Right atrium auricular region (tissue), 2 donors: ENCODE results near the gene LRRC56. TPM values are rescaled to one million over a fixed set of nuclear protein-coding genes. Genes with fewer than 3 reads are reported as not detected.

Source experiments
- DNase-seq: peaks from one replicate; pipeline ENCODE4 v3.0.0-alpha.2; 2019; ENCODE audit warnings: low spot score
- H3K27ac ChIP-seq, 2 donors: fragments of 200-600 bp; sonication (generic); 1 replicate in 1 of 2; 2 replicates in 1 of 2; pipeline ENCODE4 v1.5.1; 2016 to 2019
- H3K27me3 ChIP-seq, 2 donors: fragments of 200-600 bp; sonication (generic); one replicate each; pipeline versions ENCODE4 v1.5.1 to v1.6.0; 2017 to 2019
- H3K36me3 ChIP-seq: fragments of 200-600 bp; sonication (generic); one replicate; pipeline ENCODE4 v1.5.1; 2016
- H3K4me1 ChIP-seq, 2 donors: fragments of 200-600 bp; sonication (generic); one replicate each; pipeline versions ENCODE4 v1.5.1 to v1.6.0; 2017 to 2019
- H3K4me3 ChIP-seq, 2 donors: fragments of 200-600 bp; sonication (generic); 1 replicate in 1 of 2; 2 replicates in 1 of 2; pipeline ENCODE4 v1.5.1; 2017 to 2019; ENCODE audit warnings: mild to moderate bottlenecking in 1 of 2, moderate library complexity in 1 of 2
- H3K9me3 ChIP-seq, 2 donors: fragments of 200-600 bp; sonication (generic); one replicate each; pipeline ENCODE4 v1.5.1; 2019
- CTCF ChIP-seq, 2 donors: fragments of 200-600 bp; sonication (generic); IDR thresholded peaks; one replicate each; pipeline ENCODE4 v1.5.1; 2019; ENCODE audit warnings: antibody characterized with exemption in 2 of 2
- total RNA-seq, 2 donors: library from RNA; depleted of rRNA; stranded (reverse); fragments of >200 nt; gene quantifications; one replicate each; pipeline ENCODE4 v1.1.0, GENCODE V29; 2016

Gene LRRC56
- total RNA-seq, 2 donors from 2014 or later, result 0.12 to 0.15 TPM

- TF ChIP-seq CTCF (IDR thresholded peaks at IDR 0.05), result no peak
- peaks cover 0 to 39% of the 10 kb centered on the region in 2 donors for H3K4me1 ChIP-seq
- peaks cover 25% of the 10 kb centered on the region for H3K36me3 ChIP-seq
- H3K4me3 ChIP-seq, result peak overlapping the region; percentile 70 to 88
- no peak for DNase-seq
- H3K27me3 ChIP-seq, result no peaks in the 10 kb centered on the region
- no peaks in the 10 kb centered on the region for H3K9me3 ChIP-seq
- H3K27ac ChIP-seq, result peak overlapping the region in 1 of 2 donors; percentile 73
Measured at GRCh38 chr11:535210-535518, 2.2 kb upstream of the LRRC56 start.

- Histone ChIP-seq H3K9me3 (no peaks in the 10 kb centered on the region), H3K27ac (peak within 1 kb of the TSS; percentile 73 to 82), H3K36me3 (peaks cover 25% of the 10 kb centered on the region), H3K27me3 (no peaks in the 10 kb centered on the region), H3K4me1 (peaks cover 0 to 39% of the 10 kb centered on the region in 2 donors), H3K4me3 (peak within 1 kb of the TSS; percentile 71 to 88)
- peak; percentile 95 for DNase-seq
- no peak for TF ChIP-seq CTCF (IDR thresholded peaks at IDR 0.05)
Measured at GRCh38 chr11:535519-536454, 1.5 kb upstream of the LRRC56 start, which contains the start of gene HRAS. TSS of gene HRAS (minus strand) at chr11:535576.

- TF ChIP-seq CTCF (IDR thresholded peaks at IDR 0.05), result no peak
- H3K27me3 ChIP-seq, result no peaks in the 10 kb centered on the region
- H3K4me3 ChIP-seq, result peak overlapping the region; percentile 26 to 88
- DNase-seq, result no peak
- H3K4me1 ChIP-seq, result peaks cover 0 to 39% of the 10 kb centered on the region in 2 donors
- no peak overlapping the region for H3K27ac ChIP-seq
- no peaks in the 10 kb centered on the region for H3K9me3 ChIP-seq
- peaks cover 11% of the 10 kb centered on the region for H3K36me3 ChIP-seq
Measured at GRCh38 chr11:537622-538430, 499 bp downstream of the LRRC56 start.

GRCh38 chr11:538431-539051 is 1.2 kb downstream of the LRRC56 start:
- peaks cover 0 to 33% of the 10 kb centered on the region in 2 donors for H3K4me1 ChIP-seq
- H3K36me3 ChIP-seq, result peaks cover 4% of the 10 kb centered on the region
- H3K27ac ChIP-seq, result no peak overlapping the region
- no peaks in the 10 kb centered on the region for H3K9me3 ChIP-seq
- no peak for TF ChIP-seq CTCF (IDR thresholded peaks at IDR 0.05)
- no peak overlapping the region for H3K4me3 ChIP-seq
- no peak for DNase-seq
- no peaks in the 10 kb centered on the region for H3K27me3 ChIP-seq

- H3K27ac ChIP-seq, result no peak overlapping the region
- no peak for DNase-seq
- peaks cover 0 to 20% of the 10 kb centered on the region in 2 donors for H3K4me1 ChIP-seq
- no peaks in the 10 kb centered on the region for H3K36me3 ChIP-seq
- no peaks in the 10 kb centered on the region for H3K27me3 ChIP-seq
- H3K9me3 ChIP-seq, result no peaks in the 10 kb centered on the region
- no peak for TF ChIP-seq CTCF (IDR thresholded peaks at IDR 0.05)
- H3K4me3 ChIP-seq, result no peak overlapping the region
Measured at GRCh38 chr11:539971-540481, 2.7 kb downstream of the LRRC56 start.
